T47D (cell line): Measurements from ENCODE around the gene ENOX1.

ENCODE experiments used
- DNase-seq, 2 experiments: peaks; one replicate each; pipeline versions ENCODE4 v3.0.0 to v3.0.0-alpha.2; 2011 to 2012; ENCODE audit warnings: low read depth in 1 of 2, low spot score in 1 of 2
- JUND ChIP-seq: IDR thresholded peaks from 2 replicates; pipeline ENCODE4 v1.6.1; 2012; ENCODE audit warnings: low read depth
- in situ Hi-C: cut with HindIII; loops from 2 replicates; pipeline ENCODE4 v1.10.0; 2016; ENCODE audit warnings: low sequenced_read_pairs, low pct_unique_long_range_greater_than_20kb

ENOX1 gene

GRCh38 chr13:43167731-43168130, 619.0 kb downstream of the ENOX1 start:
- in situ Hi-C loops: no loop called here
- no peak for DNase-seq
- no peak for TF ChIP-seq JUND

GRCh38 chr13:43166644-43167457, 619.9 kb downstream of the ENOX1 start:
- TF ChIP-seq JUND: no peak
- DNase-seq: no peak
- in situ Hi-C loops: no loop called here
